Cortex of kidney (tissue), 1 donor: Measurements from ENCODE around the gene ATP10A.

Source experiments
- DNase-seq: peaks from one replicate; lab custom pipeline; 2025; lab: John Stamatoyannopoulos, UW

ATP10A gene

GRCh38 chr15:25812845-25813244 lies 50.3 kb downstream of the ATP10A start:
- no peak for DNase-seq

- DNase-seq, result no peak
Measured at GRCh38 chr15:25812073-25812472, 51.1 kb downstream of the ATP10A start.

- no peak for DNase-seq
Measured at GRCh38 chr15:25811481-25811906, 51.6 kb downstream of the ATP10A start.

- DNase-seq, result no peak
Measured at GRCh38 chr15:25810631-25811091, 52.5 kb downstream of the ATP10A start.

GRCh38 chr15:25810154-25810553 lies 53.0 kb downstream of the ATP10A start:
- no peak for DNase-seq

- DNase-seq, result no peak
Measured at GRCh38 chr15:25807063-25807462, 56.1 kb downstream of the ATP10A start.

- DNase-seq, result no peak
Measured at GRCh38 chr15:25805031-25805430, 58.1 kb downstream of the ATP10A start.

- DNase-seq, result no peak
Measured at GRCh38 chr15:25804451-25804850, 58.7 kb downstream of the ATP10A start.

GRCh38 chr15:25803541-25803940 lies 59.6 kb downstream of the ATP10A start:
- DNase-seq, result no peak

GRCh38 chr15:25803036-25803435 lies 60.1 kb downstream of the ATP10A start:
- no peak for DNase-seq

- DNase-seq, result no peak
Measured at GRCh38 chr15:25802285-25802830, 60.8 kb downstream of the ATP10A start.

GRCh38 chr15:25801586-25802284 lies 61.4 kb downstream of the ATP10A start:
- DNase-seq, result no peak

- DNase-seq, result no peak
Measured at GRCh38 chr15:25800761-25801515, 62.2 kb downstream of the ATP10A start.

- DNase-seq, result no peak
Measured at GRCh38 chr15:25799906-25800700, 63.0 kb downstream of the ATP10A start.

GRCh38 chr15:25797936-25798901 lies 64.9 kb downstream of the ATP10A start:
- DNase-seq, result no peak

GRCh38 chr15:25797511-25797935 lies 65.6 kb downstream of the ATP10A start:
- no peak for DNase-seq

GRCh38 chr15:25797035-25797434 lies 66.1 kb downstream of the ATP10A start:
- DNase-seq, result no peak

- DNase-seq, result no peak
Measured at GRCh38 chr15:25796395-25796794, 66.7 kb downstream of the ATP10A start.

GRCh38 chr15:25795712-25796111 lies 67.4 kb downstream of the ATP10A start:
- DNase-seq, result no peak

- DNase-seq, result no peak
Measured at GRCh38 chr15:25795061-25795460, 68.1 kb downstream of the ATP10A start.
